ENCODE measurements around the gene CDKAL1. TPM values are rescaled to one million over a fixed set of nuclear protein-coding genes. Genes with fewer than 3 reads are reported as not detected.

Gene CDKAL1
- total and polyA plus RNA-seq, 2 of the 8 experiments (the other 6 are each of a cell fraction or from before 2014, with no cell fraction given), result 8.4 to 24.6 TPM

DNA sequence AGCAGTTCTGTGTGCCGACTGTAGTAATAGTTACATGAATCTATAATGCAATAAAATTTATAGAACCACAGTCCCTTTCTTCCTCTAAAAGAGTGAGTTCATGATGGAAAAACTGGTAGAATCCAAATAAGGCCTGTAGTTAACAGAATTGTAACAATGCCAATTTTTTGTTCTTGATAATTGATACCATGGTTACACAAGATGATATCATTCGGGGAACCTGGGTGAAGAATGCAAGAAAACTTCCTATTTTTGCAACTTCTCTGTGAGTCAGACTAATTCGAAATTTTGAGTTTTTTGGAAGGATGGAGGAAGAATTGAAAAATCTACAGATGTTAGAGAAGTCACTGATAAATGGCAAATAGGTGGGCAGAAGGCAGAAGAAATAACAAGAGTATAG is 381.8 kb downstream of the CDKAL1 start (continued):
- TF ChIP-seq TAF1 (IDR thresholded peaks at IDR 0.05; ENCODE audit: low read depth, low read length) (no peak), RNF2 (IDR thresholded peaks at IDR 0.05; ENCODE audit: borderline replicate concordance, low read depth, low read length, missing control alignments, poor library complexity, severe bottlenecking) (no peak), MAFK (IDR thresholded peaks at IDR 0.05; ENCODE audit: low read depth, low read length) (no peak)
- TF ChIP-seq, protein P1, sequence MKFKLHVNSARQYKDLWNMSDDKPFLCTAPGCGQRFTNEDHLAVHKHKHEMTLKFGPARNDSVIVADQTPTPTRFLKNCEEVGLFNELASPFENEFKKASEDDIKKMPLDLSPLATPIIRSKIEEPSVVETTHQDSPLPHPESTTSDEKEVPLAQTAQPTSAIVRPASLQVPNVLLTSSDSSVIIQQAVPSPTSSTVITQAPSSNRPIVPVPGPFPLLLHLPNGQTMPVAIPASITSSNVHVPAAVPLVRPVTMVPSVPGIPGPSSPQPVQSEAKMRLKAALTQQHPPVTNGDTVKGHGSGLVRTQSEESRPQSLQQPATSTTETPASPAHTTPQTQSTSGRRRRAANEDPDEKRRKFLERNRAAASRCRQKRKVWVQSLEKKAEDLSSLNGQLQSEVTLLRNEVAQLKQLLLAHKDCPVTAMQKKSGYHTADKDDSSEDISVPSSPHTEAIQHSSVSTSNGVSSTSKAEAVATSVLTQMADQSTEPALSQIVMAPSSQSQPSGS (IDR thresholded peaks at IDR 0.05; ENCODE audit: low read length), result no peak

Measured in H1 (cell line).